Stimulated activated CD4-positive, alpha-beta T cell treated with anti-CD3 and anti-CD28 coated beads, TNF-alpha, amount 100 ng/mL, for 24 hours (primary cell): ENCODE measurements around the gene SLC8A3.
"Not testable (repeated sequence)": the region's sequence is repeated elsewhere in the genome, so short reads cannot be mapped to it uniquely, and the experiment has no call there.

ENCODE experiments used
- DNase-seq, 3 experiments: peaks; one replicate each; pipeline ENCODE4 v3.0.0-alpha.2; 2020; ENCODE audit warnings: low read depth in 3 of 3

Gene SLC8A3

GRCh38 chr14:70188659-70189455, at the start of gene SLC8A3:
Gene SLC8A3 (minus strand): TSS chr14:70188951. CDS start chr14:70168422, 20,529 bp downstream.
- DNase-seq = peak in 1 of 3 experiments; percentile 41

GRCh38 chr14:70237710-70238109, 49.0 kb upstream of the SLC8A3 start:
- no peak for DNase-seq

- DNase-seq = no peak
These were observed 45.6 kb upstream of the SLC8A3 start for GRCh38 chr14:70234066-70234950.

GRCh38 chr14:70231756-70232544, 43.2 kb upstream of the SLC8A3 start:
- DNase-seq = not testable (repeated sequence)

GRCh38 chr14:70229877-70230640, 41.3 kb upstream of the SLC8A3 start:
- DNase-seq = not testable (repeated sequence)

GRCh38 chr14:70213721-70214282, 25.1 kb upstream of the SLC8A3 start:
- DNase-seq = no peak

GRCh38 chr14:70212752-70213151, 24.0 kb upstream of the SLC8A3 start:
- no peak for DNase-seq

GRCh38 chr14:70208380-70208779, 19.6 kb upstream of the SLC8A3 start:
- no peak for DNase-seq

- no peak for DNase-seq
These were observed 14.9 kb upstream of the SLC8A3 start for GRCh38 chr14:70203686-70204085.

GRCh38 chr14:70201994-70202393, 13.2 kb upstream of the SLC8A3 start:
- no peak for DNase-seq

GRCh38 chr14:70193396-70193795, 4.6 kb upstream of the SLC8A3 start:
- DNase-seq = no peak

- DNase-seq = no peak
These were observed 4.2 kb upstream of the SLC8A3 start for GRCh38 chr14:70192915-70193314.

- no peak for DNase-seq
These were observed 1.4 kb upstream of the SLC8A3 start for GRCh38 chr14:70190156-70190555.

GRCh38 chr14:70189456-70190077, 816 bp upstream of the SLC8A3 start:
- DNase-seq = no peak

GRCh38 chr14:70188322-70188658, 461 bp downstream of the SLC8A3 start:
- DNase-seq = peak in 1 of 3 experiments; percentile 12

GRCh38 chr14:70186900-70187451, 1.8 kb downstream of the SLC8A3 start:
- DNase-seq = peak in 1 of 3 experiments; percentile 18

GRCh38 chr14:70183991-70184390, 4.8 kb downstream of the SLC8A3 start:
- no peak for DNase-seq

GRCh38 chr14:70181276-70181675, 7.5 kb downstream of the SLC8A3 start:
- DNase-seq = no peak

- DNase-seq = no peak
These were observed 8.0 kb downstream of the SLC8A3 start for GRCh38 chr14:70180718-70181117.
